ENCODE data around the gene ZNF619. TPM values are rescaled to one million over a fixed set of nuclear protein-coding genes. Genes with fewer than 3 reads are reported as not detected.

ZNF619 gene
- total and polyA plus RNA-seq, 2 of the 4 experiments (the other 2 are of a cell fraction), result 2.0 to 4.8 TPM

DNA sequence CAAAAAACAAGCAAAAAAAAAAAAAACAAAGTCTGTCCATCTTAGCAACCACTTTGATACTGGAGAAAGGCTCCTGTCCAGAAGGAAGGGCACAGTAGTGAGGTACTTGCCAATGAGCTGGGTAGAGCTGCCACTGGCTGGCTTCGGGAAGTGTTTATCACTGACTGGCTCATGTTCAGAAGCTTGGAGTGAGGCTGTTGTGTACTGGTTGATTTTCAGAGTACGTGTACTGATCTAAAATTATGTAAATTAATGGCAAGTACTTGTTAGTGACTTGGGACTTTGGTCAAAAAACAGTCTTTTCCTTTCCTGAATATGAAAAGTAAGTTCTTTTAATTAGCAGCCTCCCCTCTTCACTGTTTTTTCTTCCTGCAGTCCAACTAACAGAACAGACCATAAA is 46.9 kb downstream of the ZNF619 start:
- Histone ChIP-seq H3K23ac (ENCODE audit: low read depth, low read length) (peak overlapping the region; percentile 23; the same call in 1 of the 2 replicates), H4K91ac (ENCODE audit: insufficient read depth, low read depth, low read length) (no peak overlapping the region), H3K9me1 (ENCODE audit: insufficient read depth, low read length) (no peaks in the 10 kb centered on the region; the same call in 1 of the 2 replicates), H3K79me1 (ENCODE audit: low read depth in 1 of 2, low read length in 2 of 2) (peaks cover 15 to 17% of the 10 kb centered on the region in 2 experiments; a peak in 3 of 4 replicates), H3K9me3 (ENCODE audit: control insufficient read depth, insufficient read depth, low read length) (no peaks in the 10 kb centered on the region), H2BK120ac (ENCODE audit: low read depth, low read length) (no peak overlapping the region), H4K5ac (ENCODE audit: low read depth, low read length) (peak overlapping the region; percentile 72; the same call in 1 of the 2 replicates), H3K27ac (ENCODE audit: insufficient read depth, low read length) (no peak overlapping the region), H3K4me2 (ENCODE audit: low read depth, low read length) (no peak overlapping the region), H4K20me1 (ENCODE audit: insufficient read depth, low read length) (no peaks in the 10 kb centered on the region), H3K27me3 (ENCODE audit: control insufficient read depth, insufficient read depth, low read length) (no peaks in the 10 kb centered on the region), H3K4ac (ENCODE audit: low read depth, low read length) (no peak overlapping the region), H3K36me3 (ENCODE audit: control insufficient read depth, insufficient read depth, low read length) (peaks cover 3% of the 10 kb centered on the region; the same call in 1 of the 2 replicates), H3K56ac (ENCODE audit: extremely low read depth, insufficient read depth, low read length) (no peak overlapping the region), H3K9ac (ENCODE audit: low read depth, low read length) (no peak overlapping the region), H3K4me1 (ENCODE audit: control insufficient read depth, insufficient read depth, low read length) (peaks cover 3% of the 10 kb centered on the region), H2BK5ac (ENCODE audit: low read depth, low read length, poor library complexity, severe bottlenecking) (no peak overlapping the region), H2AFZ (replicated peaks; ENCODE audit: low read length, poor library complexity) (no peak overlapping the region), H3K14ac (replicated peaks; ENCODE audit: low read depth, low read length) (no peak overlapping the region), H2AK5ac (ENCODE audit: low read depth, low read length) (no peak overlapping the region), H3K18ac (ENCODE audit: low read depth, low read length) (no peak overlapping the region), H2BK20ac (ENCODE audit: low read depth, low read length) (no peak overlapping the region), H3K4me3 (ENCODE audit: insufficient read depth, low read depth, low read length) (no peak overlapping the region), H2AK9ac (replicated peaks; ENCODE audit: low read depth, low read length, poor library complexity) (no peak overlapping the region), H4K8ac (ENCODE audit: low read depth in 2 of 2, low read length in 2 of 2) (peak overlapping the region; percentile 79 to 99; a peak in 3 of 4 replicates), H2BK15ac (ENCODE audit: low read depth, low read length) (no peak overlapping the region)
- dilution Hi-C loops (cut with HindIII; ENCODE audit: low sequenced_read_pairs, unreplicated experiment), result no loop called here
- TF ChIP-seq RAD21 (IDR thresholded peaks at IDR 0.05; ENCODE audit: low read length), result no peak
- TF ChIP-seq, protein P1, sequence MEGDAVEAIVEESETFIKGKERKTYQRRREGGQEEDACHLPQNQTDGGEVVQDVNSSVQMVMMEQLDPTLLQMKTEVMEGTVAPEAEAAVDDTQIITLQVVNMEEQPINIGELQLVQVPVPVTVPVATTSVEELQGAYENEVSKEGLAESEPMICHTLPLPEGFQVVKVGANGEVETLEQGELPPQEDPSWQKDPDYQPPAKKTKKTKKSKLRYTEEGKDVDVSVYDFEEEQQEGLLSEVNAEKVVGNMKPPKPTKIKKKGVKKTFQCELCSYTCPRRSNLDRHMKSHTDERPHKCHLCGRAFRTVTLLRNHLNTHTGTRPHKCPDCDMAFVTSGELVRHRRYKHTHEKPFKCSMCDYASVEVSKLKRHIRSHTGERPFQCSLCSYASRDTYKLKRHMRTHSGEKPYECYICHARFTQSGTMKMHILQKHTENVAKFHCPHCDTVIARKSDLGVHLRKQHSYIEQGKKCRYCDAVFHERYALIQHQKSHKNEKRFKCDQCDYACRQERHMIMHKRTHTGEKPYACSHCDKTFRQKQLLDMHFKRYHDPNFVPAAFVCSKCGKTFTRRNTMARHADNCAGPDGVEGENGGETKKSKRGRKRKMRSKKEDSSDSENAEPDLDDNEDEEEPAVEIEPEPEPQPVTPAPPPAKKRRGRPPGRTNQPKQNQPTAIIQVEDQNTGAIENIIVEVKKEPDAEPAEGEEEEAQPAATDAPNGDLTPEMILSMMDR (conservative IDR thresholded peaks at IDR 0.05; ENCODE audit: low read depth, low read length), result no peak
- no peak for TF ChIP-seq RCOR1 (IDR thresholded peaks at IDR 0.05; ENCODE audit: insufficient replicate concordance, low read length)
- TF ChIP-seq MAFK (IDR thresholded peaks at IDR 0.05; ENCODE audit: low read depth, low read length), result no peak
- no peak for TF ChIP-seq MXI1 (IDR thresholded peaks at IDR 0.05; ENCODE audit: borderline replicate concordance, low read depth, low read length)
- TF ChIP-seq SMC3 (IDR thresholded peaks at IDR 0.05; ENCODE audit: low read depth, low read length), result no peak
- no peak for TF ChIP-seq CHD1 (IDR thresholded peaks at IDR 0.05; ENCODE audit: low read depth, low read length)
- TF ChIP-seq BHLHE40 (IDR thresholded peaks at IDR 0.05; ENCODE audit: low read depth, low read length), result no peak
- TF ChIP-seq CEBPB (IDR thresholded peaks at IDR 0.05; ENCODE audit: low read depth, low read length), result no peak
- no peak for TF ChIP-seq MAZ (IDR thresholded peaks at IDR 0.05; ENCODE audit: borderline replicate concordance, low read depth, low read length)
- TF ChIP-seq, protein P2, sequence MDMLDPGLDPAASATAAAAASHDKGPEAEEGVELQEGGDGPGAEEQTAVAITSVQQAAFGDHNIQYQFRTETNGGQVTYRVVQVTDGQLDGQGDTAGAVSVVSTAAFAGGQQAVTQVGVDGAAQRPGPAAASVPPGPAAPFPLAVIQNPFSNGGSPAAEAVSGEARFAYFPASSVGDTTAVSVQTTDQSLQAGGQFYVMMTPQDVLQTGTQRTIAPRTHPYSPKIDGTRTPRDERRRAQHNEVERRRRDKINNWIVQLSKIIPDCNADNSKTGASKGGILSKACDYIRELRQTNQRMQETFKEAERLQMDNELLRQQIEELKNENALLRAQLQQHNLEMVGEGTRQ (IDR thresholded peaks at IDR 0.05; ENCODE audit: low read depth, low read length), result no peak
- no peak for TF ChIP-seq FOS (IDR thresholded peaks at IDR 0.05; ENCODE audit: low read depth, low read length)
- no peak for TF ChIP-seq RFX5 (IDR thresholded peaks at IDR 0.05; ENCODE audit: low read depth, low read length)
- no peak for TF ChIP-seq NFE2L2 (IDR thresholded peaks at IDR 0.05; ENCODE audit: low read depth, low read length)
- no peak for TF ChIP-seq POLR2A (IDR thresholded peaks at IDR 0.05; ENCODE audit: low read depth, low read length)
- TF ChIP-seq, protein P3, sequence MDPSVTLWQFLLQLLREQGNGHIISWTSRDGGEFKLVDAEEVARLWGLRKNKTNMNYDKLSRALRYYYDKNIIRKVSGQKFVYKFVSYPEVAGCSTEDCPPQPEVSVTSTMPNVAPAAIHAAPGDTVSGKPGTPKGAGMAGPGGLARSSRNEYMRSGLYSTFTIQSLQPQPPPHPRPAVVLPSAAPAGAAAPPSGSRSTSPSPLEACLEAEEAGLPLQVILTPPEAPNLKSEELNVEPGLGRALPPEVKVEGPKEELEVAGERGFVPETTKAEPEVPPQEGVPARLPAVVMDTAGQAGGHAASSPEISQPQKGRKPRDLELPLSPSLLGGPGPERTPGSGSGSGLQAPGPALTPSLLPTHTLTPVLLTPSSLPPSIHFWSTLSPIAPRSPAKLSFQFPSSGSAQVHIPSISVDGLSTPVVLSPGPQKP (IDR thresholded peaks at IDR 0.05; ENCODE audit: borderline replicate concordance, low read depth, low read length), result no peak
- in situ Hi-C loops (cut with MboI; ENCODE audit: low sequenced_read_pairs), result no loop called here
- no peak for ATAC-seq (ENCODE audit: low read depth)
- DNase-seq, result no peak
- intact Hi-C loops (cut with micrococcal nuclease), result loop anchor here (1.0 to 2.0 kb wide), 2 partner anchors 46 to 71 kb away; partner anchors contain the start of gene ZNF619
- BruUV-seq (replicated peaks), result no TSS peak
- POLR2A ChIA-PET (ENCODE audit: unreplicated experiment), result interaction anchor here (0.6 kb wide), 1 partner anchor 14 kb away, joined by 12 read pairs; no protein-coding TSS in a partner anchor
- WGBS, 2 experiments (ENCODE audit: extremely low coverage in 2 of 2, insufficient read length in 1 of 2), result no CpG with 5 or more reads among the region's 2 CpGs
- CTCF ChIA-PET, result interaction anchor here (0.6 to 0.7 kb wide), 2 partner anchors 59 to 928 kb away, joined by 3 to 7 read pairs; no protein-coding TSS in a partner anchor
